ENCODE results near the gene WAS.

DNA sequence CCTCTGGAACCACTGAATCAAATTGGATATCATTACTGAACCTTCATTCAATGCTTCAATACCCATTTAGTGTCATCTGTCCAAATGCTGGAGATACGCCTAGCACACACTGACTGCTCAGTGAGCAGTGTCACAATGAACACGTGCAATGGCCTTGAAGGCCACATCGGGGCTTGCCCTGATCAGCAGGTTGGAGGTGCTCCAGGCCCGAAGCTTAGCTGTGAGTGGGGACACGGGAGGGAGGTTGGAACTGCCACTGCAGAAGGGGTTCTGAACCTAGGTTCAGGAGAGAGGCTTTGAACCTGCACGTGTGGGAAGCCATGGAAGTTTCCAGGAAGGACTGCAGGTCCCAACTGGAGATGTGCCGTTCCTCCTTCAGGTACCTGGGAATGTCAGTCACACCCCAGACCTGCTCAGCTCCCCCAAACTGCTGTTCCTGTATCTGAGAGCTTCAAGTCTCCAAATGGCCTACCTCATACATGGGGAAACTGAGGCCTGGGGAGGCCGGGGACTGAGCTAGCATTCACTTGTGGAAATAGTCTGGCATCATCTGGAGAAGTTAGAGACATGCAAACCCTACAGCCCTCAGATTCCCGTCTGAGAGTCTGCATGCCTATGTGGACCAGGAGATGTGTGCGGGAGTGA, 1.9 kb upstream of the WAS start:
- TF ChIP-seq RARB (CRISPR knock-in tag; IDR thresholded peaks at IDR 0.05) = no peak
- TF ChIP-seq, protein P1, sequence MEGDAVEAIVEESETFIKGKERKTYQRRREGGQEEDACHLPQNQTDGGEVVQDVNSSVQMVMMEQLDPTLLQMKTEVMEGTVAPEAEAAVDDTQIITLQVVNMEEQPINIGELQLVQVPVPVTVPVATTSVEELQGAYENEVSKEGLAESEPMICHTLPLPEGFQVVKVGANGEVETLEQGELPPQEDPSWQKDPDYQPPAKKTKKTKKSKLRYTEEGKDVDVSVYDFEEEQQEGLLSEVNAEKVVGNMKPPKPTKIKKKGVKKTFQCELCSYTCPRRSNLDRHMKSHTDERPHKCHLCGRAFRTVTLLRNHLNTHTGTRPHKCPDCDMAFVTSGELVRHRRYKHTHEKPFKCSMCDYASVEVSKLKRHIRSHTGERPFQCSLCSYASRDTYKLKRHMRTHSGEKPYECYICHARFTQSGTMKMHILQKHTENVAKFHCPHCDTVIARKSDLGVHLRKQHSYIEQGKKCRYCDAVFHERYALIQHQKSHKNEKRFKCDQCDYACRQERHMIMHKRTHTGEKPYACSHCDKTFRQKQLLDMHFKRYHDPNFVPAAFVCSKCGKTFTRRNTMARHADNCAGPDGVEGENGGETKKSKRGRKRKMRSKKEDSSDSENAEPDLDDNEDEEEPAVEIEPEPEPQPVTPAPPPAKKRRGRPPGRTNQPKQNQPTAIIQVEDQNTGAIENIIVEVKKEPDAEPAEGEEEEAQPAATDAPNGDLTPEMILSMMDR (IDR thresholded peaks at IDR 0.05) = no peak
- no peak for TF ChIP-seq JUNB (IDR thresholded peaks at IDR 0.05)
- no peak for TF ChIP-seq RNF2 (IDR thresholded peaks at IDR 0.05; ENCODE audit: borderline replicate concordance, low read depth)

Data from A549 (cell line).